Diencephalon (tissue), 1 donor: ENCODE data around the gene TLK2. TPM values are rescaled to one million over a fixed set of nuclear protein-coding genes. Genes with fewer than 3 reads are reported as not detected.

Experiments used
- small RNA-seq: library from RNA; depleted of rRNA; stranded (forward); fragments of <200 nt; gene quantifications from one replicate; pipeline ENCODE3, GENCODE V24; 2014
- total RNA-seq: library from RNA; depleted of rRNA; stranded (reverse); fragments of >200 nt; gene quantifications from one replicate; pipeline ENCODE4 v1.2.3, GENCODE V29; 2014

TLK2 gene
- total RNA-seq = 70.8 TPM

DNA sequence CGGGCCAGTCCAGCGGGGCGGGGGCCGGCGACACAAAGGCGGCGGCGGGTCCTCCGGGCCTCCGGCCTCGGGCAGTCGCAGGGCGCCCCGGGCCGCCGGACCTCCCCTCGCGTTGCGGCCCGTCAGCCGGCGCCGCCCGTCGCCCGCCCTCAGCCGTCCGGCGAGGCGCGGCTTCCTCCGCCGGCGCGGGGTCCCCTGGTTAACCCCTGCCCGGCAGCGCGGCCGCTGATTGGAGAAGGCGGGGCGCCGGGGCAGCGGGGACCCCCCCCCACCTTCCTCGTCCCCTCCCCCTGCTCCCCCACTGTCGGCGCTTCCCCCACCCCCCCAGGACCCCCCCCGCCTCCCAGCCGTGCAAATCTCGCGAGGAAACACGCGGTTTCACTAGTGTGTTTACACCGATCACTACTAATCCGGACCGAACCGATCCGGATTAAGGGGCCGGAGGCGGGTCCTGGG, at the start of gene TLK2:
Gene TLK2 (plus strand): TSS at position 402 of the 456 bp plus-strand sequence. CDS start 2,301 bp downstream, outside the sequence.

DNA sequence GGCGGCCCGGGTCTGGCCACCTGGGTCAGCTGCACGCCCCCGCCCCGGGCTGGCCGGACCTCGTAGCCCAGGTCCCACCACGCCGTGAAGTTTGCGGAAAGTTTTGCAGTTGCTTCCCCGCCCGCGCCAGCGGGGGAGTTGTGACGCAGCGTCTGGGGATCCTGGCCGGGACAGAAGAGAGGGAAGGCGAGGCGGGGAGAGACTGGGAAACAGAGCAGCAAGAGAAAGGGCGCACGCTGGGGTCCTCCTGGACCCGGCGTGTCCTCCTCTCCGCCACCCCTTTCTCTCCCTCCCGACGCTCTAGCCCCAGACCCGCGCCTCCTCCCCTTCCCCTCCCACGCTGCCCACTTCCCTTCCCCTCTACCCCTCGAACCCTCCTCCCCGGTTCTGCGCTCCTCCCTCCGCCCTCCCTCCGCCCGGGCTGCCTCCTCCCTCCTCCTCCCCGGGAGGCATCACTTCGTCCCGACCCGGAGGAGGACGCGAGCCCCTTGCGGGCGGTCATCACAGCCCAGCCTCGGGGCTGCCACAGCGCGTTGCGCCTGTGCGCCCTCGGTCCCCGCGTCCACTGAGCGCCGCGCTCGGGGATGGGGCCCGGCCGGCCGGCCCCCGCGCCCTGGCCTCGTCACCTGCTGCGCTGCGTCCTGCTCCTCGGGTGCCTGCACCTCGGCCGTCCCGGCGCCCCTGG, 148.7 kb downstream of the TLK2 start, which contains the start of gene MRC2:
Gene MRC2 (plus strand): TSS at position 452 of the 685 bp plus-strand sequence. CDS start 133 bp downstream, at position 585.

Small RNA genes within 50 kb of the gene (small RNA-seq; reads per million reads assigned to genes)
- gene RF00019 = not detected

Other genes starting within 250 kb of the TLK2 start
- not detected for gene EFCAB3, start 98.3 kb upstream of the TLK2 start, total RNA-seq
- 52.6 TPM for gene METTL2A, start 54.9 kb upstream of the TLK2 start, total RNA-seq
- 23.8 TPM for gene MRC2, start 148.8 kb downstream of the TLK2 start, total RNA-seq